GM12878 (cell line): ENCODE measurements around the gene COQ5. TPM values are rescaled to one million over a fixed set of nuclear protein-coding genes. Genes with fewer than 3 reads are reported as not detected.

Experiments
- CBX3 ChIP-seq: fragments of 200-600 bp; sonication (generic); IDR thresholded peaks from 2 replicates; pipeline ENCODE4 v1.6.1; 2016; ENCODE audit warnings: low read depth, borderline replicate concordance
- CUX1 ChIP-seq: IDR thresholded peaks from 2 replicates; pipeline ENCODE4 v1.6.1; 2012; ENCODE audit warnings: improper control_type of control experiment, low read depth, low read length; ENCODE audit not compliant: insufficient replicate concordance
- ETV6 ChIP-seq, 2 experiments: fragments of 450-650 bp in 1 of 2; IDR thresholded peaks in 1 of 2; conservative IDR thresholded peaks in 1 of 2; 2 replicates each; pipeline ENCODE4 v1.6.1; 2014; ENCODE audit warnings: antibody characterized with exemption in 1 of 2, borderline replicate concordance in 1 of 2, low read depth in 1 of 2, mild to moderate bottlenecking in 1 of 2, moderate library complexity in 1 of 2
- EZH2 ChIP-seq: IDR thresholded peaks from 2 replicates; pipeline ENCODE4 v1.6.1; 2012; ENCODE audit warnings: low read depth, mild to moderate bottlenecking, control low read depth, inconsistent platforms, low read length, borderline replicate concordance; ENCODE audit not compliant: control insufficient read depth
- IKZF1 ChIP-seq: fragments of 450-650 bp; conservative IDR thresholded peaks from 2 replicates; pipeline ENCODE4 v1.6.1; 2017; ENCODE audit warnings: antibody characterized with exemption, mild to moderate bottlenecking
- IRF4 ChIP-seq: IDR thresholded peaks from 2 replicates; pipeline ENCODE4 v1.6.1; 2011; ENCODE audit warnings: low read depth, low read length
- IRF5 ChIP-seq: fragments of 450-650 bp; IDR thresholded peaks from 2 replicates; pipeline ENCODE4 v1.6.1; 2017; ENCODE audit warnings: borderline replicate concordance
- MEF2B ChIP-seq: fragments of 450-650 bp; IDR thresholded peaks from 2 replicates; pipeline ENCODE4 v1.6.1; 2018; ENCODE audit warnings: mild to moderate bottlenecking, moderate library complexity; ENCODE audit not compliant: partially characterized antibody, poor library complexity, severe bottlenecking
- ZNF592 ChIP-seq: fragments of 450-650 bp; IDR thresholded peaks from 2 replicates; pipeline ENCODE4 v1.6.1; 2017; ENCODE audit warnings: mild to moderate bottlenecking, moderate library complexity
- polyA plus RNA-seq, 11 experiments: library from polyadenylated mRNA; depleted of rRNA in 4 of 11; unstranded in 6 of 11; stranded (reverse) in 5 of 11; fragments of >200 nt; fragmentation: Nextera tagmentation in 4 of 11; fragmentation: Illumina TruSeq in 1 of 11; extraction: Ambion mirVana in 4 of 11; extraction: Trizol in 1 of 11; gene quantifications; 1 replicate in 1 of 11; 2 replicates in 10 of 11; pipeline versions ENCODE4 v1.2.1 to v1.2.3, GENCODE V29; 2011 to 2016; ENCODE audit warnings: inconsistent platforms in 2 of 11, missing spikeins in 2 of 11, low read depth in 1 of 11
- total RNA-seq, 4 experiments: library from RNA; depleted of rRNA in 3 of 4; stranded (reverse); fragments of >200 nt in 3 of 4; fragmentation: Illumina TruSeq in 1 of 4; extraction: Trizol in 1 of 4; gene quantifications; 2 replicates each; pipeline versions ENCODE4 v1.2.1 to v1.2.3, GENCODE V29; 2013 to 2021

Gene COQ5
- total and polyA plus RNA-seq, 10 of the 15 experiments (the other 5 are each of a cell fraction or from before 2014, with no cell fraction given), result 24.8 to 69.3 (median 37.8) TPM

GRCh38 chr12:120571299-120571698 is 42.3 kb upstream of the COQ5 start (continued):
- TF ChIP-seq ZNF592, result no peak
- TF ChIP-seq CUX1, result no peak
- TF ChIP-seq CBX3, result no peak
- TF ChIP-seq MEF2B, result no peak
- no peak for TF ChIP-seq IRF5
- TF ChIP-seq IKZF1, result no peak
- TF ChIP-seq IRF4, result no peak
- no peak for TF ChIP-seq EZH2
- TF ChIP-seq ETV6 (conservative IDR thresholded peaks at IDR 0.05 in 1 of 2, IDR thresholded peaks at IDR 0.05 in 1 of 2; ENCODE audit: borderline replicate concordance in 1 of 2, low read depth in 1 of 2), result no peak
